HEK293 (cell line): Measurements from ENCODE around the gene LRRC57.

Experiments used
- FEZF1 ChIP-seq: fragments of 450-650 bp; formaldehyde crosslinking; IDR thresholded peaks from 2 replicates; pipeline ENCODE4 v1.5.1; 2016; ENCODE audit warnings: missing biosample characterization, missing genetic modification characterization
- IKZF3 ChIP-seq: fragments of 450-650 bp; IDR thresholded peaks from 2 replicates; pipeline ENCODE4 v1.5.0; 2018; ENCODE audit warnings: missing biosample characterization, mild to moderate bottlenecking, missing genetic modification characterization, moderate library complexity
- KLF1 ChIP-seq: fragments of 450-650 bp; formaldehyde crosslinking; IDR thresholded peaks from 2 replicates; pipeline ENCODE4 v1.5.1; 2016; ENCODE audit warnings: missing biosample characterization, missing genetic modification characterization
- KLF16 ChIP-seq: fragments of 450-650 bp; formaldehyde crosslinking; IDR thresholded peaks from 2 replicates; pipeline ENCODE4 v1.5.1; 2017; ENCODE audit warnings: missing biosample characterization, missing genetic modification characterization
- OVOL3 ChIP-seq: fragments of 450-650 bp; formaldehyde crosslinking; IDR thresholded peaks from 2 replicates; pipeline ENCODE4 v1.5.1; 2016; ENCODE audit warnings: missing biosample characterization, missing genetic modification characterization
- SETDB1 ChIP-seq: IDR thresholded peaks from one replicate; pipeline ENCODE4 v1.6.1; 2017; ENCODE audit warnings: mild to moderate bottlenecking, low read length, moderate library complexity, mixed read lengths; ENCODE audit not compliant: insufficient read length
- ZBTB21 ChIP-seq: fragments of 450-650 bp; formaldehyde crosslinking; IDR thresholded peaks from 2 replicates; pipeline ENCODE4 v1.5.1; 2017; ENCODE audit warnings: missing biosample characterization, missing genetic modification characterization
- ZBTB8A ChIP-seq: fragments of 450-650 bp; formaldehyde crosslinking; IDR thresholded peaks from 2 replicates; pipeline ENCODE4 v1.5.1; 2016; ENCODE audit warnings: missing biosample characterization, missing genetic modification characterization
- ZFHX2 ChIP-seq: fragments of 450-650 bp; formaldehyde crosslinking; conservative IDR thresholded peaks from 2 replicates; pipeline ENCODE4 v1.5.1; 2016; ENCODE audit warnings: missing biosample characterization, missing genetic modification characterization
- ZNF138 ChIP-seq: fragments of 450-650 bp; formaldehyde crosslinking; IDR thresholded peaks from 2 replicates; pipeline ENCODE4 v1.5.1; 2016; ENCODE audit warnings: missing biosample characterization, missing genetic modification characterization, borderline replicate concordance
- ZNF184 ChIP-seq: fragments of 450-650 bp; IDR thresholded peaks from 2 replicates; pipeline ENCODE4 v1.5.1; 2018; ENCODE audit warnings: missing biosample characterization, mild to moderate bottlenecking, missing genetic modification characterization
- ZNF23 ChIP-seq: fragments of 450-650 bp; formaldehyde crosslinking; IDR thresholded peaks from 2 replicates; pipeline ENCODE4 v1.5.1; 2016; ENCODE audit warnings: missing biosample characterization, missing genetic modification characterization, borderline replicate concordance
- ZNF274 ChIP-seq, 2 experiments: fragments of 200-500 bp in 1 of 2; fragments of 450-650 bp in 1 of 2; sonication (Bioruptor generic) in 1 of 2; formaldehyde crosslinking in 1 of 2; IDR thresholded peaks; 2 replicates each; pipeline versions ENCODE4 v1.5.1 to v1.6.1; 2014 to 2016; ENCODE audit warnings: borderline replicate concordance in 1 of 2, inconsistent platforms in 1 of 2, low read length in 1 of 2, missing biosample characterization in 1 of 2, missing genetic modification characterization in 1 of 2
- ZNF398 ChIP-seq: fragments of 450-650 bp; formaldehyde crosslinking; IDR thresholded peaks from 2 replicates; pipeline ENCODE4 v1.5.1; 2017; ENCODE audit warnings: missing biosample characterization, missing genetic modification characterization
- ZNF510 ChIP-seq: fragments of 450-650 bp; formaldehyde crosslinking; IDR thresholded peaks from 2 replicates; pipeline ENCODE4 v1.5.1; 2018; ENCODE audit warnings: mild to moderate bottlenecking, missing genetic modification characterization, missing biosample characterization; ENCODE audit not compliant: insufficient replicate concordance
- ZNF513 ChIP-seq: fragments of 450-650 bp; IDR thresholded peaks from 2 replicates; pipeline ENCODE4 v1.5.1; 2018; ENCODE audit warnings: missing biosample characterization, missing genetic modification characterization
- ZNF529 ChIP-seq: fragments of 450-650 bp; formaldehyde crosslinking; IDR thresholded peaks from 2 replicates; pipeline ENCODE4 v1.5.1; 2017; ENCODE audit warnings: missing genetic modification characterization, missing biosample characterization; ENCODE audit not compliant: insufficient replicate concordance
- ZNF596 ChIP-seq: fragments of 450-650 bp; IDR thresholded peaks from 2 replicates; pipeline ENCODE4 v1.5.0; 2018; ENCODE audit warnings: missing biosample characterization, mild to moderate bottlenecking, missing genetic modification characterization, moderate library complexity
- ZNF623 ChIP-seq: fragments of 450-650 bp; formaldehyde crosslinking; IDR thresholded peaks from 2 replicates; pipeline ENCODE4 v1.5.1; 2016; ENCODE audit warnings: missing biosample characterization, missing genetic modification characterization
- ZNF692 ChIP-seq: fragments of 450-650 bp; formaldehyde crosslinking; IDR thresholded peaks from 2 replicates; pipeline ENCODE4 v1.5.1; 2016; ENCODE audit warnings: missing biosample characterization, missing genetic modification characterization
- ZNF776 ChIP-seq: fragments of 450-650 bp; formaldehyde crosslinking; IDR thresholded peaks from 2 replicates; pipeline ENCODE4 v1.5.0; 2017; ENCODE audit warnings: missing biosample characterization, missing genetic modification characterization, borderline replicate concordance
- ZSCAN16 ChIP-seq: fragments of 450-650 bp; formaldehyde crosslinking; IDR thresholded peaks from 2 replicates; pipeline ENCODE4 v1.5.1; 2016; ENCODE audit warnings: missing biosample characterization, missing genetic modification characterization
- TF ChIP-seq, protein P1 (sequence below): fragments of 450-650 bp; formaldehyde crosslinking; IDR thresholded peaks from 2 replicates; pipeline ENCODE4 v1.5.1; 2016; ENCODE audit warnings: missing biosample characterization, missing genetic modification characterization
- TF ChIP-seq, protein P2 (sequence below): fragments of 450-650 bp; formaldehyde crosslinking; IDR thresholded peaks from 2 replicates; pipeline ENCODE4 v1.5.1; 2017; ENCODE audit warnings: missing biosample characterization, mild to moderate bottlenecking, missing genetic modification characterization, moderate library complexity
- TF ChIP-seq, protein P3 (sequence below): fragments of 450-650 bp; formaldehyde crosslinking; conservative IDR thresholded peaks from 2 replicates; pipeline ENCODE4 v1.5.1; 2016; ENCODE audit warnings: low read depth, missing biosample characterization, missing genetic modification characterization

LRRC57 gene

DNA sequence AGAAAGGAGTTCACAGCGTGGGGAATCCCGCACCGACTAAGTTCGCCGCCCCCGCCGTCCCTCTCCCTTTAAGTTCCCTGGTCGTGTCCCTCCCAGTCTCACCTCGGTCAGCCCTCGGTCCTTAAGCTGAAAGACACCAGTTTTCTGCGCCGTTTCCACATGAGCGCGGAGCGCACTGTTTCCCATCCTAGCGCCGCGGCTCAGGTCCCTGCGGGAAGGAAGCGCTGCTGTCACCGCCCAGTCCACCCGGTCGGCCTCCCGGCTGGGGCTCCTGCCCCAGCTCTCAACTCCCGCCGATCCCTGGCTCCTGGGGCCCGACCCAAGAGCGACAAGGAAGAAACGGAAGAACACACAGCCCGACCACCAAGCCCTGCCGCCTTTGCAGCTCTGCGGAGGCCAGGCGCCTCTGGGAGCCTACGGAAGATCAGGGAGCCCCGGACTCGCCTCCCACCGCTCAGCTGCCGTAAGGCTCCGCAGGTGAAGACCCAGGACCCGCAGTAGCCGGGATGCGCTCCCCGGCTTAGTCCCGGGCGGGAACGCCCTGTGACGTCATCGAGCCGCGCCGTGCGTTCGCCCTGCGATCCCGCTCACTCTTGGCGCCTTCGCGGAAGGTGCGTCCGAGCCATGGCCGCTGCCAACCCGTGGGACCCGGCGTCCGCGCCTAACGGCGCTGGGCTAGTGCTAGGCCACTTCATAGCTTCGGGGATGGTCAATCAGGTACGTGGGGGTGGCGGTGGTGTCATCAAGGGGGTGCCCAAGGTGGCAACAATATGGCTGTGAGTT, at the start of gene LRRC57, which contains the start of gene HAUS2 (continued):
- TF ChIP-seq KLF1 (tag by site-specific recombination) (peak; percentile 88), ZNF596 (tag by site-specific recombination) (no peak), ZNF510 (no peak), ZNF274 (IDR thresholded peaks at IDR 0.05; ENCODE audit: low read length) (no peak), ZNF274 (tag by site-specific recombination; IDR thresholded peaks at IDR 0.05; ENCODE audit: borderline replicate concordance) (no peak), ZBTB21 (tag by site-specific recombination) (peak; percentile 86), ZNF23 (tag by site-specific recombination) (no peak), FEZF1 (tag by site-specific recombination) (no peak), ZNF138 (no peak), ZFHX2 (0 out of 2 replicates have a peak, but pooled peaks have one; percentile 9), ZNF623 (tag by site-specific recombination) (no peak), ZNF184 (tag by site-specific recombination) (no peak), ZNF692 (peak; percentile 74; the same call in 1 of the 2 replicates), ZNF398 (tag by site-specific recombination) (no peak), SETDB1 (no peak), OVOL3 (tag by site-specific recombination) (peak; percentile 23; the same call in 1 of the 2 replicates), ZNF513 (no peak), ZNF529 (no peak), ZSCAN16 (tag by site-specific recombination) (no peak), IKZF3 (tag by site-specific recombination) (peak; percentile 80), ZNF776 (tag by site-specific recombination) (no peak), ZBTB8A (tag by site-specific recombination) (peak; percentile 70), KLF16 (peak; percentile 61; the same call in 1 of the 2 replicates)
- TF ChIP-seq, protein P1, sequence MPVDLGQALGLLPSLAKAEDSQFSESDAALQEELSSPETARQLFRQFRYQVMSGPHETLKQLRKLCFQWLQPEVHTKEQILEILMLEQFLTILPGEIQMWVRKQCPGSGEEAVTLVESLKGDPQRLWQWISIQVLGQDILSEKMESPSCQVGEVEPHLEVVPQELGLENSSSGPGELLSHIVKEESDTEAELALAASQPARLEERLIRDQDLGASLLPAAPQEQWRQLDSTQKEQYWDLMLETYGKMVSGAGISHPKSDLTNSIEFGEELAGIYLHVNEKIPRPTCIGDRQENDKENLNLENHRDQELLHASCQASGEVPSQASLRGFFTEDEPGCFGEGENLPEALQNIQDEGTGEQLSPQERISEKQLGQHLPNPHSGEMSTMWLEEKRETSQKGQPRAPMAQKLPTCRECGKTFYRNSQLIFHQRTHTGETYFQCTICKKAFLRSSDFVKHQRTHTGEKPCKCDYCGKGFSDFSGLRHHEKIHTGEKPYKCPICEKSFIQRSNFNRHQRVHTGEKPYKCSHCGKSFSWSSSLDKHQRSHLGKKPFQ (tag by site-specific recombination), result no peak
- TF ChIP-seq, protein P2, sequence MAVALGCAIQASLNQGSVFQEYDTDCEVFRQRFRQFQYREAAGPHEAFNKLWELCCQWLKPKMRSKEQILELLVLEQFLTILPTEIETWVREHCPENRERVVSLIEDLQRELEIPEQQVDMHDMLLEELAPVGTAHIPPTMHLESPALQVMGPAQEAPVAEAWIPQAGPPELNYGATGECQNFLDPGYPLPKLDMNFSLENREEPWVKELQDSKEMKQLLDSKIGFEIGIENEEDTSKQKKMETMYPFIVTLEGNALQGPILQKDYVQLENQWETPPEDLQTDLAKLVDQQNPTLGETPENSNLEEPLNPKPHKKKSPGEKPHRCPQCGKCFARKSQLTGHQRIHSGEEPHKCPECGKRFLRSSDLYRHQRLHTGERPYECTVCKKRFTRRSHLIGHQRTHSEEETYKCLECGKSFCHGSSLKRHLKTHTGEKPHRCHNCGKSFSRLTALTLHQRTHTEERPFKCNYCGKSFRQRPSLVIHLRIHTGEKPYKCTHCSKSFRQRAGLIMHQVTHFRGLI (tag by site-specific recombination), result no peak
- TF ChIP-seq, protein P3, sequence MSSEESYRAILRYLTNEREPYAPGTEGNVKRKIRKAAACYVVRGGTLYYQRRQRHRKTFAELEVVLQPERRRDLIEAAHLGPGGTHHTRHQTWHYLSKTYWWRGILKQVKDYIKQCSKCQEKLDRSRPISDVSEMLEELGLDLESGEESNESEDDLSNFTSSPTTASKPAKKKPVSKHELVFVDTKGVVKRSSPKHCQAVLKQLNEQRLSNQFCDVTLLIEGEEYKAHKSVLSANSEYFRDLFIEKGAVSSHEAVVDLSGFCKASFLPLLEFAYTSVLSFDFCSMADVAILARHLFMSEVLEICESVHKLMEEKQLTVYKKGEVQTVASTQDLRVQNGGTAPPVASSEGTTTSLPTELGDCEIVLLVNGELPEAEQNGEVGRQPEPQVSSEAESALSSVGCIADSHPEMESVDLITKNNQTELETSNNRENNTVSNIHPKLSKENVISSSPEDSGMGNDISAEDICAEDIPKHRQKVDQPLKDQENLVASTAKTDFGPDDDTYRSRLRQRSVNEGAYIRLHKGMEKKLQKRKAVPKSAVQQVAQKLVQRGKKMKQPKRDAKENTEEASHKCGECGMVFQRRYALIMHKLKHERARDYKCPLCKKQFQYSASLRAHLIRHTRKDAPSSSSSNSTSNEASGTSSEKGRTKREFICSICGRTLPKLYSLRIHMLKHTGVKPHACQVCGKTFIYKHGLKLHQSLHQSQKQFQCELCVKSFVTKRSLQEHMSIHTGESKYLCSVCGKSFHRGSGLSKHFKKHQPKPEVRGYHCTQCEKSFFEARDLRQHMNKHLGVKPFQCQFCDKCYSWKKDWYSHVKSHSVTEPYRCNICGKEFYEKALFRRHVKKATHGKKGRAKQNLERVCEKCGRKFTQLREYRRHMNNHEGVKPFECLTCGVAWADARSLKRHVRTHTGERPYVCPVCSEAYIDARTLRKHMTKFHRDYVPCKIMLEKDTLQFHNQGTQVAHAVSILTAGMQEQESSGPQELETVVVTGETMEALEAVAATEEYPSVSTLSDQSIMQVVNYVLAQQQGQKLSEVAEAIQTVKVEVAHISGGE (tag by site-specific recombination), result peak; percentile 83
